IMR-90 (cell line): ENCODE data around the gene NMB.

Experiments
- BHLHE40 ChIP-seq: fragments of 150-350 bp; IDR thresholded peaks from 2 replicates; pipeline ENCODE4 v1.6.1; 2016; ENCODE audit warnings: mild to moderate bottlenecking, low read depth, low read length
- CEBPB ChIP-seq: IDR thresholded peaks from 2 replicates; pipeline ENCODE4 v1.6.1; 2012; ENCODE audit warnings: low read depth, low read length, improper control_type of control experiment
- CHD1 ChIP-seq: IDR thresholded peaks from 2 replicates; pipeline ENCODE4 v1.6.1; 2012; ENCODE audit warnings: low read depth, low read length, improper control_type of control experiment
- CTCF ChIP-seq: conservative IDR thresholded peaks from 2 replicates; pipeline ENCODE4 v1.5.1; 2012; ENCODE audit warnings: mild to moderate bottlenecking, low read depth, low read length, improper control_type of control experiment
- FOS ChIP-seq: fragments of 150-350 bp; IDR thresholded peaks from 2 replicates; pipeline ENCODE4 v1.6.1; 2016; ENCODE audit warnings: low read depth, low read length
- MXI1 ChIP-seq: IDR thresholded peaks from 2 replicates; pipeline ENCODE4 v1.6.1; 2012; ENCODE audit warnings: low read depth, mild to moderate bottlenecking, low read length, moderate library complexity, borderline replicate concordance
- POLR2A ChIP-seq: IDR thresholded peaks from 2 replicates; pipeline ENCODE4 v1.6.1; 2012; ENCODE audit warnings: mild to moderate bottlenecking, low read depth, low read length
- RAD21 ChIP-seq: IDR thresholded peaks from 2 replicates; pipeline ENCODE4 v1.6.1; 2012; ENCODE audit warnings: low read length, improper control_type of control experiment
- RCOR1 ChIP-seq: IDR thresholded peaks from 2 replicates; pipeline ENCODE4 v1.6.1; 2012; ENCODE audit warnings: mild to moderate bottlenecking, low read length, improper control_type of control experiment; ENCODE audit not compliant: insufficient replicate concordance
- RFX5 ChIP-seq: IDR thresholded peaks from 2 replicates; pipeline ENCODE4 v1.8.0; 2012; ENCODE audit warnings: low read depth, mild to moderate bottlenecking, low read length, moderate library complexity
- USF2 ChIP-seq: fragments of 150-350 bp; IDR thresholded peaks from 2 replicates; pipeline ENCODE4 v1.6.1; 2017; ENCODE audit warnings: mild to moderate bottlenecking, antibody characterized with exemption, low read length, low read depth

DNA sequence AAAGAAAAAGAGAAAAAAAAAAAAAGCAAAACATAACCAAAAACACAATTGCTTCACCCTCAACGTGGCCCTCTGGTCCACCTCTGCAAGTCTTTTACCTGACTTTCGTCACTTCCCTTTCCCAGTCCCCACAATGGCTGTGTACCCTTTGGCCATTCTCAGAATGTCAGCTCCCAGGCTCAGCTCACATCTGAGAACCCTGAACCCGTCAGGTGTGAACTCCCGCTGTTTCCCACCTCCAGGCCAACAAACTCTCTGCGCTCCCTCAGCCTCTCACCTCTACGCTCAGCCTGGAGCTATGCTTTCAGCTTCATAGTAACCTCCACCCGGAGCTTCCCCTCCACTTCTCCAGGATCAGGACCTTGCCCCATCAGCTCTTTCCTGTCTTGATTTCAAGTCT lies 33.6 kb downstream of the NMB start:
- TF ChIP-seq CTCF, result no peak
- TF ChIP-seq MXI1, result no peak
- no peak for TF ChIP-seq USF2
- TF ChIP-seq RFX5, result no peak
- TF ChIP-seq POLR2A, result no peak
- TF ChIP-seq RCOR1, result no peak
- TF ChIP-seq CEBPB, result no peak
- no peak for TF ChIP-seq FOS
- no peak for TF ChIP-seq CHD1
- TF ChIP-seq RAD21, result no peak
- no peak for TF ChIP-seq BHLHE40
